Medulla oblongata (tissue), 1 donor: Measurements from ENCODE around the gene COX5B.
A peak's percentile ranks its signal among the peaks of the same experiment; 100 is the strongest.
"Not testable (repeated sequence)": the region's sequence is repeated elsewhere in the genome, so short reads cannot be mapped to it uniquely, and the experiment has no call there.

Experiments
- DNase-seq: peaks from one replicate; pipeline ENCODE4 v3.0.0-alpha.2; 2015; ENCODE audit errors: extremely low spot score

The COX5B gene

GRCh38 chr2:97645695-97646629 is at the start of gene COX5B:
TSS of gene COX5B (plus strand) at chr2:97646062. CDS start at chr2:97646087, 25 bp downstream.
- peak; percentile 99 for DNase-seq

- not testable (repeated sequence) for DNase-seq
Measured at GRCh38 chr2:97596180-97596579, 49.7 kb upstream of the COX5B start.

GRCh38 chr2:97601537-97601936 is 44.3 kb upstream of the COX5B start:
- DNase-seq, result not testable (repeated sequence)

- not testable (repeated sequence) for DNase-seq
Measured at GRCh38 chr2:97605109-97605508, 40.8 kb upstream of the COX5B start.

GRCh38 chr2:97605524-97606339 is 40.1 kb upstream of the COX5B start:
- peak; percentile 20 for DNase-seq

- not testable (repeated sequence) for DNase-seq
Measured at GRCh38 chr2:97608745-97609144, 37.1 kb upstream of the COX5B start.

- DNase-seq, result not testable (repeated sequence)
Measured at GRCh38 chr2:97611895-97612294, 34.0 kb upstream of the COX5B start.

GRCh38 chr2:97615746-97616145 is 30.1 kb upstream of the COX5B start:
- DNase-seq, result not testable (repeated sequence)

- no peak for DNase-seq
Measured at GRCh38 chr2:97617911-97618310, 28.0 kb upstream of the COX5B start.

GRCh38 chr2:97618939-97619827 is 26.7 kb upstream of the COX5B start:
- DNase-seq, result not testable (repeated sequence)

GRCh38 chr2:97620492-97620891 is 25.4 kb upstream of the COX5B start:
- not testable (repeated sequence) for DNase-seq

- DNase-seq, result not testable (repeated sequence)
Measured at GRCh38 chr2:97622976-97623375, 22.9 kb upstream of the COX5B start.

GRCh38 chr2:97625354-97626048 is 20.4 kb upstream of the COX5B start:
- DNase-seq, result not testable (repeated sequence)

- not testable (repeated sequence) for DNase-seq
Measured at GRCh38 chr2:97626049-97626430, 19.8 kb upstream of the COX5B start.

- no peak for DNase-seq
Measured at GRCh38 chr2:97644023-97644717, 1.7 kb upstream of the COX5B start.

GRCh38 chr2:97645112-97645694 is 659 bp upstream of the COX5B start:
- peak; percentile 44 for DNase-seq

GRCh38 chr2:97646977-97647376 is 1.1 kb downstream of the COX5B start:
- DNase-seq, result no peak

GRCh38 chr2:97651114-97651513 is 5.3 kb downstream of the COX5B start:
- no peak for DNase-seq

GRCh38 chr2:97653473-97653872 is 7.6 kb downstream of the COX5B start:
- no peak for DNase-seq

- DNase-seq, result no peak
Measured at GRCh38 chr2:97653874-97654273, 8.0 kb downstream of the COX5B start.
